ENCODE results near the gene KCTD7.

DNA sequence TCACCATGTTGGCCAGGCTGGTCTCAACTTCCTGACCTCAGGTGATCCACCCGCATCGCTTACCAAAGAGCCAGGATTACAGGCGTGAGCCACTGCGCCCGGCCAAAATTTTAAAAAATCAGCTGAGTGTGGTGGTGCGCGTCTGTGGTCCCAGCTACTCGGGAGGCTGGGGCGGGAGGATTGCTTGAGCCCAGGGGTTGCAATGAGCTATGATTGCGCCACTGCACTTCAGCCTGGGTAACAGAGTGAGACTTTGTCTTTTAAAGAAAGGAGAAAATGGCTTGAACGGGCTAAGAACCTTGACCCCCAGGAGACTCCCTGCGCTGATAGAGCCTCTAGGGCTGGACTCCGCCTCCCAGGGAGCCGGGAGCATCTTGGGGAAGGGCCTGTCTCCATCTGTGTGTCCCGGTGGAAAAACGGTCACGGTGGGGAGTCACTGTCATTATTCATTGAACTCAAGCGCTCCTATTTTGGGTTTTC is 760 bp upstream of the KCTD7 start:
- TF ChIP-seq, protein P1, sequence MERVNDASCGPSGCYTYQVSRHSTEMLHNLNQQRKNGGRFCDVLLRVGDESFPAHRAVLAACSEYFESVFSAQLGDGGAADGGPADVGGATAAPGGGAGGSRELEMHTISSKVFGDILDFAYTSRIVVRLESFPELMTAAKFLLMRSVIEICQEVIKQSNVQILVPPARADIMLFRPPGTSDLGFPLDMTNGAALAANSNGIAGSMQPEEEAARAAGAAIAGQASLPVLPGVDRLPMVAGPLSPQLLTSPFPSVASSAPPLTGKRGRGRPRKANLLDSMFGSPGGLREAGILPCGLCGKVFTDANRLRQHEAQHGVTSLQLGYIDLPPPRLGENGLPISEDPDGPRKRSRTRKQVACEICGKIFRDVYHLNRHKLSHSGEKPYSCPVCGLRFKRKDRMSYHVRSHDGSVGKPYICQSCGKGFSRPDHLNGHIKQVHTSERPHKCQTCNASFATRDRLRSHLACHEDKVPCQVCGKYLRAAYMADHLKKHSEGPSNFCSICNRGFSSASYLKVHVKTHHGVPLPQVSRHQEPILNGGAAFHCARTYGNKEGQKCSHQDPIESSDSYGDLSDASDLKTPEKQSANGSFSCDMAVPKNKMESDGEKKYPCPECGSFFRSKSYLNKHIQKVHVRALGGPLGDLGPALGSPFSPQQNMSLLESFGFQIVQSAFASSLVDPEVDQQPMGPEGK (CRISPR knock-in tag; IDR thresholded peaks at IDR 0.05; ENCODE audit: borderline replicate concordance) = no peak
- TF ChIP-seq, protein P2, sequence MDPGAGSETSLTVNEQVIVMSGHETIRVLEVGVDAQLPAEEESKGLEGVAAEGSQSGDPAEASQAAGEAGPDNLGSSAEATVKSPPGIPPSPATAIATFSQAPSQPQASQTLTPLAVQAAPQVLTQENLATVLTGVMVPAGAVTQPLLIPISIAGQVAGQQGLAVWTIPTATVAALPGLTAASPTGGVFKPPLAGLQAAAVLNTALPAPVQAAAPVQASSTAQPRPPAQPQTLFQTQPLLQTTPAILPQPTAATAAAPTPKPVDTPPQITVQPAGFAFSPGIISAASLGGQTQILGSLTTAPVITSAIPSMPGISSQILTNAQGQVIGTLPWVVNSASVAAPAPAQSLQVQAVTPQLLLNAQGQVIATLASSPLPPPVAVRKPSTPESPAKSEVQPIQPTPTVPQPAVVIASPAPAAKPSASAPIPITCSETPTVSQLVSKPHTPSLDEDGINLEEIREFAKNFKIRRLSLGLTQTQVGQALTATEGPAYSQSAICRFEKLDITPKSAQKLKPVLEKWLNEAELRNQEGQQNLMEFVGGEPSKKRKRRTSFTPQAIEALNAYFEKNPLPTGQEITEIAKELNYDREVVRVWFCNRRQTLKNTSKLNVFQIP (CRISPR knock-in tag; IDR thresholded peaks at IDR 0.05; ENCODE audit: borderline replicate concordance, low read depth) = no peak
- no peak for TF ChIP-seq RARB (CRISPR knock-in tag; IDR thresholded peaks at IDR 0.05)
- TF ChIP-seq BACH2 (CRISPR knock-in tag; IDR thresholded peaks at IDR 0.05; ENCODE audit: borderline replicate concordance) = no peak
- no peak for TF ChIP-seq ISL1 (CRISPR knock-in tag; IDR thresholded peaks at IDR 0.05)
- TF ChIP-seq TCF4 (CRISPR knock-in tag; IDR thresholded peaks at IDR 0.05; ENCODE audit: borderline replicate concordance) = no peak
- TF ChIP-seq ZFP3 (CRISPR knock-in tag; IDR thresholded peaks at IDR 0.05) = no peak

Data from SK-N-SH treated with all-trans-retinoic acid at 6 μM for 48 hours (cell line).